HG03565 (cell line): Measurements from ENCODE around the gene DDX39B.
"Not testable (repeated sequence)": the region's sequence is repeated elsewhere in the genome, so short reads cannot be mapped to it uniquely, and the experiment has no call there.

Source experiments
- ATAC-seq: cut with Tn5 transposase; IDR thresholded peaks from one replicate; pipeline ENCODE4 v1.9.1; 2021; ENCODE audit warnings: mild to moderate bottlenecking, moderate library complexity; ENCODE audit not compliant: unreplicated experiment

DDX39B gene

GRCh38 chr6:31529329-31530150 lies 12.3 kb downstream of the DDX39B start:
- no peak for ATAC-seq

- ATAC-seq, result no peak
Measured at GRCh38 chr6:31528821-31529328, 12.9 kb downstream of the DDX39B start, which contains the start of gene MCCD1. Gene MCCD1 (plus strand): TSS chr6:31528962. CDS start chr6:31529015, 53 bp downstream.

DNA sequence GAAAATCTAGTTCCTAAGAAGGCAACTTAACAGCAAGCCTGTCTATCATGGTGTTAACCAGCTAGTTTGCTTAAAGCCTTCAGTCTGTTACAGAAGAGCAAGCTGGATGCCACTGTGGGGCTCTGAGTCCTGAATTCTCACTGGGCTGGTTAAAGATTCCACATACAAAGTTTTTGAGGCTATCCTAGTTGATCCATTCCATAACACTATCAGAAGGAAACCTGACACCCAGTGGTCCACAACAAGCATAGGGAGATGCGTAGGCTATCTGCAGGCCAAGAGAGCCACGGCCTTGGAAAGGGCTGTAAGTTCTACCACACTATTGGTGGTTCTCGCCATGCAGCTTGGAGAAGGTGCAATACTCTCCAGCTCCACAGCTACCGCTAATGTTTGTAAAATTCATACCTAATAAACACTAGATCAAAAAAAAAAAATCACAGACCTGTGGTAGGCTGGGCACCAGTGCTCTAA lies 13.5 kb downstream of the DDX39B start:
- no peak for ATAC-seq

GRCh38 chr6:31525932-31526591 lies 15.7 kb downstream of the DDX39B start:
- ATAC-seq, result no peak

DNA sequence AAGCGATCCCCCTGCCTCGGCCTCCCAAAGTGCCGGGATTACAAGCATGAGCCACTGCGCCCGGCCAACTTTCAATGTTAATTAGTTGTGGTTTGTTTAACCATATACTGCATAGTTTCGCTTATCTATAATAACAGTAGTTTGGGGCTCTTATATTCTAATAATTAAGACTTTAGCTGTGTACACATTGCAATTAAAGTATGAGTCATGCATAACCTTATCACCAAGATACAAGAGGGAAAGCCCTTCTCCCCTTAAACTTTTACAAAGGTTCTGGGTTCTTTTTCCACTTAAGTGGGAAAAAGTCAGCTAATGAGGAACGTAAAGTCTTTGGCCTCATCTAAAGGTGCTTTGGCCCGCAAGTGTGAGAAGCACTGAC lies 16.3 kb downstream of the DDX39B start:
- no peak for ATAC-seq

DNA sequence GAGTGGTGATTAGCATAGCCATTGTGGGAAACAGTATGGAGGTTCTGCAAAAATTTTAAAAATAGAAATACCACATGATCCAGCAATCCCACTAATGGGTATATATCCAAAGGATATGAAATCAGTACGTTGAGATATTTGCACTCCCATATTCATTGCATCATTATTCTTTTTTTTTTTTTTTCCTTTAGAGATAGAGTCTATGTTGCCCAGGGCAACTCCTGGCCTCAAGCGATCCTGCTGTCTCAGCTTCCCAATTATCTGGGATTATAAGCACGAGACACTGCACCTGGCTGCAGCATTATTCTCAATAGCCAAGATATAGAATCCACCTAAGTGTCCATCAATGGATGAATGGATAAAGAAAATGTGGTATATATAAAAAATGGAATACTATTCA lies 20.0 kb downstream of the DDX39B start:
- no peak for ATAC-seq

DNA sequence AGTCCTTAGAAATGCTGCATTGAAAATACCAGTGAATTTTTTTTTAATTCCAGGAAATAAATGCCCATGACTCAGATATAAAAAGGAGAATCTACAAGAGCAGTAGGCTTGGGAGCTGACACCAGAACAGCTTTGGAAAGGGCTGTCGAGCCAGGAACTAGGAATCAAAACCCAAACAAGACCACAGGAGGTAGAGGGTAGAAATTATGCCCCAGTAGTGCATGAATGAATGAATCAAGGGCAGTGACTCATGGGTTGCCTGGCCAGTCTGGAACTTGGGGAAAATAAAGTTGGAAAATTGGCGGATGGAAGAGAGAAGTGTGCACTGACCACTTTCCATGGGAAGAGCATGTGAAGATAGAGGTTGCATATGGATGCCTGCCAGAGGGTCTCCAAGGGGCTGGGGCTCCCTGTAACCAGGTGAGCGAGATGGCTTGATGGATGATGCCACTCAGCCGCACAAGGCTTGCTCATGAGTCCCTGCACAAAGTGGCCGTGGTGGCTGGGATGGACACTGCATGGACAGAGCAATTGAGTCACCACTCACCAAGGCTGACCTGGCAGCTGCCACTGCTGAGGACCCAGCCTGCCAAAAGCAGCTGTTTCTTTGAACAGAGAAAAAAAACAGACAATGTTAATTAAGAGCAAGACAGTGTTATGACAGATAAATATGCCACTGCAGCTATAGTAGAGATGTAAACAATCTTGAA lies 28.2 kb downstream of the DDX39B start:
- no peak for ATAC-seq

DNA sequence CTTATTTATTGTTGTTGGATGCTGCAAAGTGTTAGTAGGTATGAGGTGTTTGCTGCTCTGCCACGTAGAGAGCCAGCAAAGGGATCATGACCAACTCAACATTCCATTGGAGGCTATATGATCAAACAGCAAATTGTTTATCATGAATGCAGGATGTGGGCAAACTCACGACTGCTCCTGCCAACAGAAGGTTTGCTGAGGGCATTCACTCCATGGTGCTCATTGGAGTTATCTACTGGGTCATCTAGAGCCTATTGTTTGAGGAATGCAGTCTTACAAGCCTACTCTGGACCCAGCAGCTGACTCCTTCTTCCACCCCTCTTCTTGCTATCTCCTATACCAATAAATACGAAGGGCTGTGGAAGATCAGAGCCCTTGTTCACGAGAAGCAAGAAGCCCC lies 31.8 kb downstream of the DDX39B start:
- no peak for ATAC-seq

DNA sequence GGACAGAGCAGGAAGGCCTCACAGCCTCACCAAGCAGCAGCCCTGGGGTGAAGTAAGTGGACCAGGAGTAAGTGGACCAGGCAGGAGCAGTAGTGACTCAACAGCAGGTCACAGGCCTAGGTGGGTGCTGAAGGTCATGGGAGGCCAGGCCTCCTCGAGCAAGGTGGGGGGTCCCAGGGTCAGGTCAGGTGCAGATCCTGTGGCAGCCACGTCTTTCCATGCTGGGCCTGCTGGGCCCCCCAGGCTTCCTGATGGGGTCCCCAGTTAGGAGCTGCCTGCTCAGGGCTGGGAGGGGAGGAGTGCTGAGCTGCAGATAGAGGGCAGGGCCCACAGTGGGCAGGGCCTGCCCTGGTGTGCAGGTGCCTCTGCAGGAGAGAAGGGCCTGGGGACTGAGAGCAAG lies 32.8 kb downstream of the DDX39B start:
- not testable (repeated sequence) for ATAC-seq

DNA sequence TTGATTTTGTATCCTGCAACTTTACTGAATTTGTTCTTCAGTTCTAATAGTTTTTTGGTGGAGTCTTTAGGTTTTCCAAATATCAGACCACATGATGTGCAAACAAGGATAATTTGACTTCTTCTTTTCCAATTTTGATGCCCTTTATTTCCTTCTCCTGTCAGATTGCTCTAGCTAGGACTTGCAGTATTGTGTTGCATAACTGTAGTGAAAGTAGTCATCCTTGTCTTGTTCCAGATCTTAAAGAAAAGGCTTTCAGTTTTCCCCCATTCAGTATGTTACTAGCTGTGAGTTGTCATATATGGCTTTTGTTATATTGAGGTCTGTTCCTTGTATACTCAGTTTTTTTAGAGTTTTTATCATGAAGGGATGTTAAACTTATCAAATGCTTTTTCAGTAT lies 39.2 kb downstream of the DDX39B start:
- ATAC-seq, result no peak

DNA sequence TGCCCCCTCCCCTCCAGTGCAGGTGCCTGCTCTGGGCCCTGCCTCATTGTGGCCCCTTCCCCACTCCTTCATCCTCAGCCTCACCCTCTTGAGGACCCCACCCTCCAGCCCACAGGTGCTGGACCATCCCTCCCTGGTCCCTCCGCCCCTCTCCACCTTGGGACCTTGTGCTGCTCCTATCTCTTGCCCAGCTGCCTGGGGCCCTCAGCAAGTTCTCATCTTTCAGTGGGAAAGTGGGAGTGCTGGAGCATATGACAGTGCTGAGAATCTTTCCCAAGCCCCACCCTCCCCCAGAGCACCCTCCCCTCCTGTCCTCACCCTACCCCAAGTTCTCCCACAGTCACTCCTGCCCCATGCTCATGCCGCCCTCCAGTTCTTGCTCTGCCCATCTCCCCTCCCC lies 42.2 kb downstream of the DDX39B start:
- not testable (repeated sequence) for ATAC-seq

DNA sequence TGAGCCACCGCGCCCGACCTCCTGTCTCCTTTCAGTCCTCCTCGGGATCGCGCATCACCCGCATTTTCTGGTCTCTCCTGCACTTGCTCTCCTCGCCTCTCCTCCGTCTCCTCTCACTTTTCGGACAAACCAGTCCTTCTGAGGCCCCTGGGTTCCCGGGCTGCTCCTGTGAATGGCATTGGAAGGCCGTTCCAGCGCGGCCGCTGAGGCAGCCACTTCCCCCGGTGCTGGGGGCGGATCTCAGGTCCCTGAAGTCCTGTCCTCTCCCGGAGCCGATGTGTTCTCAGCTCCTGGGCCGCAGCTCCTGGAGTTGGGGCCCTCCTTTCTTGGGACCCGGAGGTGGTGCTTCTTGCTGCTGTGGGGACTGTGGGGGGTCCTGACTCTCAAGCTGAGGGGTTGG lies 43.1 kb downstream of the DDX39B start:
- ATAC-seq, result no peak

DNA sequence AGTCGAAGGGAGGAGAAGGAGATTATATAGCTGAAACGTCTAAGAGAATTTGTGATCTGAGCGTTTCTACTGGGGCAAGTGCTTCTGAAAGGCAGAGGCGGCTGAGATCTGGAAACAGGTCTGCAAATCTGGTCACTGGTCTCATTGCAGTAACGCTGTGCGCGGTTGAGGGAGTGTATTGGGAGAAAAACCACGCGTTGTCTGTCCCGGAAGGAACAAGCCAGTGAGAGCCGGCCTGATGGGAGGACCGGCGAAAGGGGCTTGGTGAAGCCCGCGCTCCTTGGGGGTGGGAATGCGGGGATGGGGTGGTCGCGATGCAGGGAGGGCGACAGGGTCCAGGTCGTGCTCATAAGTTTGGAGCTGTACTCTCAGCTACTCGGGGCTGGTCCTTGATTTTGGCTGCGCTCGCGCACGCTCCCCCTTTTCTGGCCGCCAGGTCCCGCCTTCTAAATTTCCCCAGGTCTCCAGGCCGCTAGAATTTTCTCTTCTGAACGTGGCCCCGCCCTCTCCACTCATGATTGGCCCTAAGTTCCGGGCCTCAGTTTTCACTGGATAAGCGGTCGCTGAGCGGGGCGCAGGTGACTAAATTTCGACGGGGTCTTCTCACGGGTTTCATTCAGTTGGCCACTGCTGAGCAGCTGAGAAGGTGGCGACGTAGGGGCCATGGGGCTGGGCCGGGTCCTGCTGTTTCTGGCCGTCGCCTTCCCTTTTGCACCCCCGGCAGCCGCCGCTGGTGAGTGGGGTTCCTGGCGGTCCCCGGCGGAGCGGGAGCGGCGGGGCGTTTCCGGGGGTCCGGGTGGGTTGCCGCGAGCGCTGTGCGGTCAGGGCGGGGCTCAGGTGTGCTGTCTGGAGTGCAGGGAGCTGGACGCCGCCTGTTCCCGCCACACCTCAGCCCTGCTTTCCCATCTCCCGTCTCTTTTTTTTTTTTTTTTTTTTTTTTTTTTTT lies 44.0 kb downstream of the DDX39B start, which contains the start of gene MICB:
TSS of gene MICB (plus strand) at position 615 of the 946 bp plus-strand sequence. CDS start at position 664, 49 bp downstream.
- no peak for ATAC-seq

DNA sequence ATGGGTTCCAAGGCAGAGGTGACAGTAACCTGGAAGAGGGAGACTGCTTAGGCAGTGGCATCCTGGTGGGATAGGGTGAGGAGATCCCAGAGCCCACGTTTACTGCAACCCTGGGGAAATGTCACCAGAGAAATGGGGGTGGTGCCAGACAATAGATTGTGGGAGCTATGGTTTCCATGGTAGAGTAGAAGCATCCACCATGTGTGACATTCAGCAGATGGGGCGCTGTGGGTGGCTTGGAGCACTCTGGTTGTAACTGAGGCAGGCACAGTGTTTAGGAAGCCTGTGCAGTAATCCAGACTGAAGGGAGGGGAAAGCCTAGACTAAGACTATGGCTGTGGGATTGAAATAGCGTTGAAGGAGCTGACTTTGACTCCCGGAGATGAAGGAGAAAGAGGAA lies 45.0 kb downstream of the DDX39B start:
- not testable (repeated sequence) for ATAC-seq

- no peak for ATAC-seq
Measured at GRCh38 chr6:31495580-31495979, 46.2 kb downstream of the DDX39B start.

- ATAC-seq, result peak; percentile 32
Measured at GRCh38 chr6:31493875-31494694, 47.7 kb downstream of the DDX39B start.

DNA sequence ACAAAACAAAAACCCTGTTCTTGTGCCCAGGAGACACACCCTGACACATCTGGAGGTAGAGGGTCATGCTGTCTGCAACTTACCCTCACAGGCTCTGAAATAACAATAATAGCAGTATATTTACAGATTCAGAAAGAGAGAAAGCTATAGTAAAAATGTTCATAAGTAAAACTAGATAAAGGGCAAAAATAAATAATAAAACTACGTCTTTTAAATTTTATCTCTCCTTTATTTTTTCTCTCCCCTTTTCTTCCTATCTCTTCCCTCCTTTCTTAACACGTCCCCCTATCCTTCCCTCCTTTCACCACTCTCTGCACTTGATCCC lies 48.3 kb downstream of the DDX39B start:
- ATAC-seq, result not testable (repeated sequence)

DNA sequence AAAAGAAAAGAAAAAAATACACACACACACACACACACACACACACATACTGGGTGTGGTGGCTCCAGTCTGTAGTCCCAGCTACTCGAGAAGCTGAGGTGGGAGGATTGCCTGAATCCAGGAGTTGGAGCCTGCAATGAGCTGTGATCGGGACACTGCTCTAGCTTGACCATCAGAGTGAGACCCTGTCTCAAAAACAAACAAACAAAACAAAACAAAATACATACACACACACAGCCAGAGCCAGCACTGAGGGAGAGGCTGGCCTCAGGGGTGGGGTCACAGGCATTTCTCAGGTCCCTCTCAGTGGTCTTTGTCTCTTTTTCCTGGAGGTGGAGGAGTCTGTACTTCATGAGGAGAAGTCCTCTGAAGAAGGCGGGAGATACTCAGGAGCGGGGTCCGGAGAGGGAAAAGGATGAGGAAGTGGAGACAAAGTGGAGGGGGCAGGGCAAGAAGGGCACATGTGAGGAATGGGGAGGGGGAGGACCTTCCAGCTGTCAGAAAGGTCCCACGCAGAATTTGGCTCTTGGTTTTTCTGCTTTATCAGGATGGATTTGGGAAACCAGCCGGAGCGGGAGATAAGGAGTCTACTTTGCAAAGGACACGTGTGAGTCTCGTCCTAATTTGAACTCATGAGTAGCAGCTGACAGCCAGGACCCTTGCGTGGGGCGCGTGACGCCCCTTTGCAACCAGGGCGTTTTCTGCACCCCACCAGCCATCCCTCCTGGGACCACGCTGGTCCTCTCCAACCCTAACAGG lies 51.5 kb downstream of the DDX39B start:
- ATAC-seq, result no peak

DNA sequence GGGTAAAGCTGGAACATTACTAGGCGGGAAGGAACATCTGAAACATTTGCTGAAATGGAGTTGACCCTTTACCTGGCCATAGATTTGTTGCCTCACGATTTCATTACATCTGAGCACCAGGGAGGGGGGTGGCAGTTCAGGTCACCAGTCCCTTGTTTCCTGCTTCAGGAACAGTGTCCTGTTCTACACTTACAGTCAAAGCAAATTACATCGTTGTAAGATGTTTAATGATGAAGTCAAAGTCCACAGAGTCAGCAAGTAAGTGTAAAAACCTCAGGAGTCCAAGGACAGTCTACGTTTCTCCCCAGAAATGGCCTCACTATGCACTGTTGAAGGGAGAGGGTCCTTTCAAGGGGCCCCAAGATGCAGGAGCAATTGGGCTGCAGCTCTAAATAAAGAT lies 52.7 kb downstream of the DDX39B start:
- no peak for ATAC-seq
